ENCODE results near the gene LMTK3.
"Not testable (repeated sequence)": the region's sequence is repeated elsewhere in the genome, so short reads cannot be mapped to it uniquely, and the experiment has no call there.

The LMTK3 gene

DNA sequence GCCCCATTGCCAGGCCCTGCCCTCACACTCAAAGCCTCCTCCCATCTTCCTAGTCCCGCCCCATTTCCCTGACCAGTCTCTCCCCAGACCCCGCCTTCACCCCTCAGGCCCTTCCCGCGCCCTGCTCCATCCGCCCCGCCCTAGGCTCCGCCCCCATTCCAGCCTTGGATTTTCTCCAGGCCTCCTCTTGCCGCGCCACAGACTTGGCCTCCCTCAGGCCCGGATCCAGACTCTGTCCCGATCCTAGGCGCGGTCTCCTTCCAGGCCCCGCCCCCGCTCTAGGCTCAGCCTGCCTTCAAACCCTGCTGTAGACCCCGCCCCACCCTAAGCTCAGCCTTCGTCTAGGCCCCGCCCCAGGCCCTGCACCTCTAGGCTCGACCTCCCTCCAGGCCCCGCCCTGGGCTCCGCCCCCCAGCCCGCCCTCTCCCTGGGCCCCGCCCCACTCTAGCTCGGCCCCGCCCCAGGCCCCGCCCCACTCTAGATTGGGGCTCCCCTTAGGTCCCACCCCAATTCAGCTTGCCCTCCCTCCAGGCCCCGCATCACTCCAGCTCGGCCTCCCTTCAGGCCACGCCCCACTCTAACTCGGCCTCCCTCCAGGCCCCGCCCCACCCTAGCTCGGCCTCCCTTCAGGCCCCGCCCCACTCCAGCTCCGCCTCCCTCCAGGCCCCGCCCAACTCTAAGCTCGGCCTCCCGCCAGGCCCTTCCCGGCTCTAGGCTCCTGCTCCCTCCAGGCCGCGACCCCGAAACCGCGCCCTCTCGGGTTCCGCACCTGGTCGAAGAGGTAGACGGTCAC, 18.5 kb downstream of the LMTK3 start:
- Mint-ChIP-seq H3K4me3 (peak overlapping the region; percentile 65), H3K4me1 (peaks cover 50% of the 10 kb centered on the region), H3K27me3 (peaks cover 92% of the 10 kb centered on the region), H3K36me3 (peaks cover 1% of the 10 kb centered on the region), H3K9me3 (no peaks in the 10 kb centered on the region), H3K27ac (no peak overlapping the region)
- DNase-seq = peak; percentile 88
- CTCF ChIA-PET = interaction anchor here (0.7 to 2.0 kb wide), 3 partner anchors 13 to 91 kb away, joined by 4 to 9 read pairs (median 7); no protein-coding TSS in a partner anchor

DNA sequence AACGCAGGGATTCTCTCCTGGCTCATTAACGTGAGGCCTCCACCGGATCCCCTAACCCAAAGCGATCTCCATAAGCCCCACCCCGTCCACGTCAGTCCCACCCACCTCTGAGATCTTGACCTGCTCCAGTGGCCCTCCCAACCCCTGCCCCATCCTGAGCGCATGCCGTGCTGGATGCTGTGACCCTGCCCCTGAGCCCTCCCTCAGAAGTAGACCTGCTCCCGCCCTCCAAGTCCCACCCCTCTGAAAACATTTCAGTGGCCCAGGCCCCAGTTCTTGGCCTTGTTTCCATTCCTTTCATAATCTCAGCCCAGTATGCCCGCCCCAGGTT, 19.9 kb downstream of the LMTK3 start:
- Mint-ChIP-seq H3K36me3 (peaks cover 1% of the 10 kb centered on the region), H3K9me3 (no peaks in the 10 kb centered on the region), H3K4me3 (no peak overlapping the region), H3K4me1 (peaks cover 46% of the 10 kb centered on the region), H3K27ac (no peak overlapping the region), H3K27me3 (peaks cover 81% of the 10 kb centered on the region)
- DNase-seq = no peak
- CTCF ChIA-PET = interaction anchor here (5.1 kb wide), 1 partner anchor 95 kb away, joined by 78 read pairs; no protein-coding TSS in a partner anchor

DNA sequence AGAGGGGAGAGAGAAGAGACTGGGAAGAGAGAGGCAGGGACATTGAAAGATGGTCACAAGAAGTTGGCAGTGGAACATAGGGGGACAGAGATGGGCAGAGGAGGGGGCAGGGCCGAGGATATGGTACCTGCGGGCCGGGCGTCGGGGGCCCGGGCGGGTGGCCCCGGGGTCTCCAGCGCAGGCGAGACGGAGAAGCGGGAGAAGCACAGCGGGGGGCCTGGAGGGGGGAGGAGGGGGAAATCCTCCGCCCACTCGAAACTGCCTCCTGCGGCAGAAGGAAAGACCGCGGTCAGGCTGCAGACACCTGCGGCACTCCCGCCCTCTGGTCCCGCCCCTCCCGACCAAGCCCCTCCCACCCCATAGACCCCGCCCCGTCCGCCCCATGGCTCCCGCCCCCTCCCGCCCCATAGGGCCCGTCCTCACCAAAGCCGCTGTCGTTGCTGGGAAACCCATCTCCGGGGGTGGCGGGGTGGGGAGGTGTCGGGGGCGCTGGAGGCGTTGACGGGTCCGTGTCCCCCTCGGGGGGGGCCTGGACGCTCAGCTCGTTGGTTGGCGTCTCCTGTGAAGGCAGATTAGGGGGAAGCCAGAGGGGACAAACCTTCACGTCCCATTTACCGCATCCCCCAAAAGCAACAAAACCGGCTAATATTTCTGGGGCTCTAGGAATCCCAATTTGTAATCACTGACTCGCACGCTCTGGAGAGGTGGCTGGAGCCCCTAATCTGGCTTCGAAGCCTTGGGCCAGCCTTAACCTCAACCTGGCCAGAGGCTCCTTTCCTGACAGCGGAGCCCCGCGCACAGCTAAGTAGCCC, 20.4 kb downstream of the LMTK3 start:
- Mint-ChIP-seq H3K9me3 (no peaks in the 10 kb centered on the region), H3K4me1 (peaks cover 46% of the 10 kb centered on the region), H3K4me3 (peak overlapping the region; percentile 2), H3K27ac (no peak overlapping the region), H3K36me3 (peaks cover 1% of the 10 kb centered on the region), H3K27me3 (peaks cover 76% of the 10 kb centered on the region)
- DNase-seq = peak; percentile 72
- CTCF ChIA-PET = interaction anchor here (1.2 to 5.1 kb wide), 4 partner anchors 11 to 177 kb away, joined by 5 to 78 read pairs (median 14); no protein-coding TSS in a partner anchor

DNA sequence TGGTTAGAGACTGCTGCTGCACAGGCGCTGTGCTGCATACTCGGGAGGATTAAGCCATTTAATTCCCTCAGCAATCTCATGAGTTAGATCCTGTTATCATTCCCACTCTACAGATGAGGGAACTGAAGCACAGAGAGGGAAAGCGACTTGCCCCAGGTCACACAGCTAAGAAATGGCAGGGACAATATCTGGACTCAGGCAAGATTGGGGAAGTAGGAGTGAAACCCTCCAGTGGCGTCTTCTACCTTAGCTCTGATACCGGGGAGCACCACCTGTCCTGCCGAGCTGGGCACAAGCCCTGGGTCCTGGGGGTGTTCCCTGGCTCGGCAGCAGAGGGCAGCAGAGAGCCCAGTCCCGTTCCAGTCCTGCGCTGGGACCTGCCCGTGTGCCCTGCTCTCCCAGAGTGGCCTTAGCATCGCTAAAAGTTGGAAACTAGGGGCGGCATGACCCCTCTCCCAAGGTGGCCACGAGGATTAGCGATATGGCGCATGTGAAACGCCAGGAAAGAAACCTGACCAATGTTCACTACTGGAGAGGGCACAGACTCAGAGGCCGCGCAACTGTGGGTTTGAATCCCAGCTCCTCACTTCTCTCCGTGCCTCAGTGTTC, 21.9 kb downstream of the LMTK3 start:
- Mint-ChIP-seq H3K4me3 (no peak overlapping the region), H3K27ac (no peak overlapping the region), H3K27me3 (peaks cover 61% of the 10 kb centered on the region), H3K9me3 (no peaks in the 10 kb centered on the region), H3K36me3 (peaks cover 1% of the 10 kb centered on the region), H3K4me1 (peaks cover 38% of the 10 kb centered on the region)
- peak; percentile 86 for DNase-seq
- CTCF ChIA-PET = interaction anchor here (0.8 to 5.1 kb wide), 12 partner anchors 10 to 175 kb away, joined by 3 to 78 read pairs (median 6); no protein-coding TSS in a partner anchor

DNA sequence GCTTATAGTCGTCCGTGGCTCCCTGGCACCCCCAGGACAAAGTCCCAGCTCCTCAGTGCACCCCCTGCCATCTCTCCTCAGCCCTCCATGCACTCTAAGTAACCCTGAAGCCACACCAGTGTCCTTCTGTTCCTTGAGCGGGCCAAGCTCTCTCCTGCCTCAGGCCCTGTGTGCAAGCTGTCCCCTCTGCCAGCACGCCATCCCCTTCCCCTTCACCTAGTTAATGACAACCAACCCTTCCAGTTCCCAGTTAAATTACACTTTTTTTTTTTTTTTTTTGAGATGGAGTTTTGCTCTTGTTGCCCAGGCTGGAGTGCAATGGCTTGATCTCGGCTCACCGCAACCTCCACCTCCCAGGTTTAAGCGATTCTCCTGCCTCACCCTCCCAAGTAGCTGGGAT, 23.2 kb downstream of the LMTK3 start:
- not testable (repeated sequence) for H3K9me3 Mint-ChIP-seq, H3K4me3 Mint-ChIP-seq, H3K36me3 Mint-ChIP-seq, H3K27ac Mint-ChIP-seq, DNase-seq
- Mint-ChIP-seq H3K27me3 (peaks cover 50% of the 10 kb centered on the region), H3K4me1 (peaks cover 32% of the 10 kb centered on the region)
- CTCF ChIA-PET = interaction anchor here (2.3 to 5.1 kb wide), 4 partner anchors 8 to 174 kb away, joined by 11 to 78 read pairs (median 18); no protein-coding TSS in a partner anchor

DNA sequence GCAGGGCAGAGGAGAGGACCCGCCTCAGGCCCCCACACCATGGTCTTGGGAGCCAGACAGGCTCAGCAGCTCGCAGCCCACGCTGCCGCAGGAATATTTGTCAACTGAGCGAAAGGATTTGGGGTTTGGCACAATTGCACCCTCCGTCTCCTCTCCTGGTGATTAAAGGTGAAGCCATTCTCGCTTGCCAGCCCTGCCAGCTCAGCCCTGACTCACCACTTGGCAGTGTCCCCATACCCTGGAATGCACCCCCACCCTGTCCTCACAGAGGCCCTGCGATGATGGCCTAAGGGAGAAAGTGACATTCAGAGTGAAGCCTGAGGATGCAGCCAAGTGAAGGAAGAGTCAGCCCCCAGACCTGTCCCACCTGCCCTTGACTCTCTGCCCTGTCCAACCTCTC, 23.7 kb downstream of the LMTK3 start:
- CTCF ChIA-PET = interaction anchor here (0.6 to 5.1 kb wide), 4 partner anchors 99 to 346 kb away, joined by 3 to 78 read pairs (median 15); no protein-coding TSS in a partner anchor
- no peak for DNase-seq
- Mint-ChIP-seq H3K27me3 (peaks cover 44% of the 10 kb centered on the region), H3K4me1 (peaks cover 30% of the 10 kb centered on the region), H3K9me3 (no peaks in the 10 kb centered on the region), H3K27ac (no peak overlapping the region), H3K4me3 (no peak overlapping the region), H3K36me3 (no peaks in the 10 kb centered on the region)

DNA sequence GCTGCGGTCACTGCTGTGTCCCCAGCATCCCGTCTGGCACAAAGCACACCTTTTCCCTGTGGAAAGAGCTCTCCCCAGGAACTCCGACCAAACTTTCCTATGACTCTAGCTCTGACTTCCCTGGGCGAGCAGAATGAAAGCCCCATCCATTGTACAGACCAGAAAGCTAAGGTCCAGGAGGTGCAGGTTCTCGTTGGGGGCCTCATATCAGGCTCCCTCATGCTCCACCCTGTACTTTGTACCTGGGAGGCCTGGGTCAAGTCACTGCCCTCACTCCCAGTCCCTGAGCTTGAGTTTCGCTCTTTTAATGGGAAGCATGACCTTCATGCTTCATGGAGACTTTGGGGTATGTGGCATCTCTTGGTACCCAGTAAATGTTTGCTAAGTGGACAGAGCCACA, 24.1 kb downstream of the LMTK3 start:
- H3K36me3 Mint-ChIP-seq = no peaks in the 10 kb centered on the region
- no peak overlapping the region for H3K27ac Mint-ChIP-seq
- H3K4me3 Mint-ChIP-seq = no peak overlapping the region
- H3K4me1 Mint-ChIP-seq = peaks cover 26% of the 10 kb centered on the region
- no peaks in the 10 kb centered on the region for H3K9me3 Mint-ChIP-seq
- peaks cover 40% of the 10 kb centered on the region for H3K27me3 Mint-ChIP-seq
- CTCF ChIA-PET = interaction anchor here (0.6 to 5.1 kb wide), 4 partner anchors 99 to 345 kb away, joined by 3 to 78 read pairs (median 3); no protein-coding TSS in a partner anchor
- DNase-seq = no peak

DNA sequence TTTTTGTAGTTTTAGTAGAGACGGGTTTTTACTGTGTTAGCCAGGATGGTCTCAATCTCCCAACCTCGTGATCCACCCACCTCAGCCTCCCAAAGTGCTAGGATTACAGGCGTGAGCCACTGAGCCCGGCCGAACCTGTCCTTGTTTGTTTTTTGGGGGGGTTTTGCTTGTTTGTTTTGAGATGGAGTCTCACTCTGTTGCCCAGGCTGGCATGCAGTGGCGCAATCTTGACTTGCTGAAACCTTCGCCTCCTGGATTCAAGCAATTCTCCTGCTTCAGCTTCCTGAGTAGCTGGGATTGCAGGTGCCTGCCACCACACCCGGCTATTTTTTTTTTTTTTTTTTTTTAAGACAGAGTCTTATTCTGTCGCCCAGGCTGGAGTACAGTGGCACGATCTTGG, 24.9 kb downstream of the LMTK3 start:
- H3K27ac Mint-ChIP-seq = not testable (repeated sequence)
- peaks cover 23% of the 10 kb centered on the region for H3K4me1 Mint-ChIP-seq
- peaks cover 32% of the 10 kb centered on the region for H3K27me3 Mint-ChIP-seq

DNA sequence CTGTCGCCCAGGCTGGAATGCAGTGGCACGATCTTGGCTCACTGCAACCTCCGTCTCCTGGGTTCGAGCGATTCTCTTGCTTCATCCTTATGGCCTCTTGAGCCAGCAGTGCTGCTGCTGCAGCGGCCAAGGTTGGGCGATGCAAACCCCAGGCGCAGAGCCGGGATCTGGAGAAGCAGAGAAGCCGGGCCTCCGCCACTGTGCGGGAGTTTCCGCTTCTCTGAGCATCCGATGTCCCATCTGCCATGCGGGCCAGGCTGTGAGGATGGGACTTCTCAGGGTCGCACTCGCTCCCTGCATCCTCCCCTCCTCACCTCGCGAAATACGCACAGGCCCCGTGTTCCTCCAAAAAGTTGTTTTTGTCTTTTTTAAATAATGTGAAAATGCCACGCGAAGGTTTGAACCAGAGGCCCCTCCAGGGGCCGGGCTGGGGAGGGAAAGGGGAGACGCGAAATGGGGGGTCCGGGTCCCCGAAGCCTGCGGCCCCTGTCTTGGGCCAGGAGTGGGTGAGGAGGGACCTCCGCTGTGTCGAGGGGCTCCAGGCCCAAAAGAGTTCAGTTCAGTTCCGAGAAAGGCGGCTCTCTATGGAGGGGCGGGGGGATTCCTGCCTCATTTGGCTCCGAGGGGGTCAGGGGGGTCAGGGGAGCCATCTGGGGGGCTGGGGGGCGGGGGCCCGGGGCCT, 26.6 kb downstream of the LMTK3 start:
- Mint-ChIP-seq H3K27me3 (peaks cover 16% of the 10 kb centered on the region), H3K9me3 (no peaks in the 10 kb centered on the region), H3K27ac (no peak overlapping the region), H3K4me1 (peaks cover 25% of the 10 kb centered on the region), H3K36me3 (peaks cover under 1% of the 10 kb centered on the region), H3K4me3 (no peak overlapping the region)
- CTCF ChIA-PET = no interaction called here
- no peak for DNase-seq

More for the DNA sequence above, 24.9 kb downstream of the LMTK3 start:
- H3K9me3 Mint-ChIP-seq, H3K36me3 Mint-ChIP-seq, DNase-seq, H3K4me3 Mint-ChIP-seq: not testable (repeated sequence)
- CTCF ChIA-PET = interaction anchor here (1.5 to 5.1 kb wide), 2 partner anchors 100 to 122 kb away, joined by 3 to 78 read pairs; no protein-coding TSS in a partner anchor

DNA sequence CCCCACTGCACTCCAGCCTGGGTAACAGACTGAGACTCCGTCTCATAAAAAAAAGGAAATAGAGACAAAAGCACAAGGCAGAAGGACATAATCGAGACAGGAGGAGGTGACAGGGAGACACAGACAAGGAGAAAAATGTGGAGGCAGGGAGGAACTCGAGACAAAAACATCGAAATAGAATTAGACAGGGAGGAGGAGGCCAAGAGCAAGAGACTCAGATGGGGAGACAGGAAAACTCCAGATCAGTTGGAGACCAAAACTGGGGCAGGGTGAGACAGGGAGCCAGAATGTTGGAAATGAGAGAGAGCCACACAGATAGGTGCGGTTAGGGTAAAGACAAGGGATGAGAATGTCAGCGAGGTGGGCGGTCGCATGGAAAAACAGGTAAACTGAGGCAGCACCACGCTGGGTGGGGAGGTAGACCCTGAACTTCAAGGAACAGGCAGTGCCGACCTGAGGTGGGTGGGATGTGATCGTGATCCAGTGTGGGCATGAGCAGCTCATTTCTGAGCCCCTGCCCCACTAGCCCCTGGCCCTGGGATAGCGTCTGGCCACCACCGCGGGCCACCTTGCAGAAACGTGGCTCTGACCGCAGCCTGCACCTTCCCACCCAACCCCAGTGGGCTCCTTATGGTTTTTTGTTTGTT, 27.3 kb downstream of the LMTK3 start:
- Mint-ChIP-seq H3K4me3 (no peak overlapping the region), H3K9me3 (no peaks in the 10 kb centered on the region), H3K36me3 (peaks cover 7% of the 10 kb centered on the region), H3K27ac (no peak overlapping the region), H3K4me1 (peaks cover 25% of the 10 kb centered on the region), H3K27me3 (peaks cover 9% of the 10 kb centered on the region)
- no peak for DNase-seq
- CTCF ChIA-PET = no interaction called here

DNA sequence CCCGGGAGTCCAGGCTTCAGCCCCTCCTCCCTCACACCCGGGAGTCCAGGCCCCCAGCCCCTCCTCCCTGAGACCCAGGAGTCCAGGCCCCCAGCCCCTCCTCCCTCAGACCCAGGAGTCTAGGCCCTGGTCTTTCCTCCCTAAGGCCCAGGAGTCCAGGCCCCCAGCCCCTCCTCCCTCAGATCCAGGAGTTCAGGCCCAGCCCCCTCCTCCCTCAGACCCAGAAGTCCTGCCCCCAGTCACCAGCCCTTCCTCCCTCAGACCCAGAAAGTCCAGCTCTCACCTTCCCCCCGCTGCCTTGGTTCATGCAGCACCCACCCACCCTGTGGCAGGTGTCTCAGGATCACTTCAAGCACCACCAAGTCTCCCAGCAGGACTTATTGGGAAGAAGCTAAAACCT, 28.3 kb downstream of the LMTK3 start:
- H3K4me1 Mint-ChIP-seq = peaks cover 27% of the 10 kb centered on the region
- no peaks in the 10 kb centered on the region for H3K9me3 Mint-ChIP-seq
- peaks cover 13% of the 10 kb centered on the region for H3K36me3 Mint-ChIP-seq
- H3K27me3 Mint-ChIP-seq = peaks cover 4% of the 10 kb centered on the region
- no peak overlapping the region for H3K4me3 Mint-ChIP-seq
- no peak overlapping the region for H3K27ac Mint-ChIP-seq
- CTCF ChIA-PET = no interaction called here
- no peak for DNase-seq

DNA sequence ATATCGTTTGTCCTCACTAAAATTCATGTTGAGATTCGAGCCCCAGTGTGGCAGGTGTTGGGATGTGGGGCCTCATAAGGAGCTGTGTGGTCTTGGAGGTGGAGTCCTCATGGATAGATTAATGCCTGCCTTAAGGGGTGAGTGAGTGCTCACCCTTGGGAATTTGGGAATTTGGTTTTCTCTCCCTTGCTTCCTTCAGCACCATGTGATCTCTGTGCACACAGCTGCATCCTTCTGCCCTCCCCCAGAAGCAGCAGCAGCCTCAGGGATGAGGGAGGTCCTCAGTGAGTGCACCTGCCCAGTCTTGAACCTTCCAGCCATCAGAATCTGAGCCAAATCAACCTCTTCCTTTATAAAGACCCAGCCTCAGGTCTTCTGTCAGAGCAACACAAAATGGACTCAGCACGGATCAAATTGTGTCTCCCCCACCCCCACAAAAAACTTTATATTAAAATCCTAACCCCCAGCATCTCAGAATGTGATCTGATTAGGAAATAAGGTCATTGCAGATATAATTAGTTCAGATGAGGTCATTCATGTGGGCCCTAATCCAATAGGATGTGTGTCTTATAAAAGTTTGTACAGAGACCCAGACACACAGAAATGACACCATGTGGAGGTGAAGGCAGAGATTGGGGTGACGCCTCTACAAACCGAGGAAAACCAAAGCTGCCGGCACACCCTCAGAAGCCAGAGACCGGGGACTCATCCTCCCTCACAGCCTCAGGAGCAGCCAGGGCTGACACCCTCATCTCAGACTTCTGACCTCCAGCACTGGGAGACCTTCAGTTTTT, 29.6 kb downstream of the LMTK3 start:
- Mint-ChIP-seq H3K9me3 (no peaks in the 10 kb centered on the region), H3K36me3 (peaks cover 13% of the 10 kb centered on the region), H3K4me3 (no peak overlapping the region), H3K27me3 (no peaks in the 10 kb centered on the region), H3K27ac (peak overlapping the region; percentile 90), H3K4me1 (peaks cover 27% of the 10 kb centered on the region)
- CTCF ChIA-PET = no interaction called here
- DNase-seq = no peak
